Measurements from ENCODE around the gene NANOS2. TPM values are rescaled to one million over a fixed set of nuclear protein-coding genes. Genes with fewer than 3 reads are reported as not detected.

NANOS2 gene
- total and polyA plus RNA-seq, 2 of the 13 experiments (the other 11 are each of a cell fraction or from before 2014, with no cell fraction given): not detected

- TF ChIP-seq ZNF770 (CRISPR knock-in tag; IDR thresholded peaks at IDR 0.05) (no peak), DDIT3 (CRISPR knock-in tag; IDR thresholded peaks at IDR 0.05) (no peak), ZNF12 (CRISPR knock-in tag; IDR thresholded peaks at IDR 0.05) (no peak), MAFF (IDR thresholded peaks at IDR 0.05; ENCODE audit: low read depth, low read length) (no peak), ZNF703 (CRISPR knock-in tag; IDR thresholded peaks at IDR 0.05; ENCODE audit: borderline replicate concordance) (no peak), HMGA1 (CRISPR knock-in tag; conservative IDR thresholded peaks at IDR 0.05) (no peak), GLMP (CRISPR knock-in tag; IDR thresholded peaks at IDR 0.05; ENCODE audit: borderline replicate concordance) (no peak), ZNF841 (CRISPR knock-in tag; IDR thresholded peaks at IDR 0.05; ENCODE audit: borderline replicate concordance) (no peak), ZNF180 (CRISPR knock-in tag; IDR thresholded peaks at IDR 0.05; ENCODE audit: borderline replicate concordance, low read depth) (no peak), ZNF646 (CRISPR knock-in tag; IDR thresholded peaks at IDR 0.05) (no peak), SNAI1 (CRISPR knock-in tag; IDR thresholded peaks at IDR 0.05; ENCODE audit: borderline replicate concordance) (0 out of 2 replicates have a peak, but pooled peaks have one; percentile 3), KLF11 (CRISPR knock-in tag; IDR thresholded peaks at IDR 0.05) (no peak), TFDP2 (CRISPR knock-in tag; IDR thresholded peaks at IDR 0.05) (no peak), RNF219 (CRISPR knock-in tag; IDR thresholded peaks at IDR 0.05) (no peak), EEA1 (CRISPR knock-in tag; IDR thresholded peaks at IDR 0.05; ENCODE audit: borderline replicate concordance) (0 out of 2 replicates have a peak, but pooled peaks have one; percentile 39)
These were observed 41.3 kb downstream of the NANOS2 start (continued) for GRCh38 chr19:45873219-45873772.

Measured in HepG2 (cell line).